Neural progenitor cell (in vitro differentiated cells): ENCODE measurements around the gene ZNF488.

Source experiments
- CTCF ChIP-seq: fragments of 200-600 bp; sonication (generic); IDR thresholded peaks from 2 replicates; pipeline ENCODE4 v1.5.1; 2017; ENCODE audit warnings: antibody characterized with exemption, mild to moderate bottlenecking
- EZH2phosphoT487 ChIP-seq: fragments of 200-600 bp; sonication (generic); IDR thresholded peaks from 2 replicates; pipeline ENCODE4 v1.6.1; 2017; ENCODE audit warnings: antibody characterized with exemption

GRCh38 chr10:47318706-47319105 is 65.4 kb downstream of the ZNF488 start:
- TF ChIP-seq CTCF (no peak), EZH2phosphoT487 (no peak)
